Bronchial epithelial cell (primary cell): ENCODE data around the gene NEMP2. TPM values are rescaled to one million over a fixed set of nuclear protein-coding genes. Genes with fewer than 3 reads are reported as not detected.

ENCODE experiments used
- DNase-seq: peaks from one replicate; pipeline ENCODE4 v3.0.0-alpha.2; 2010; ENCODE audit warnings: low read depth
- FAIRE-seq: peaks from 2 replicates; lab custom pipeline; 2011; peaks lifted over from hg19 to GRCh38; lab: Jason Lieb, UNC
- H3K27me3 ChIP-seq: 2 replicates; pipeline ENCODE4 v1.5.1; 2011; ENCODE audit warnings: low read length; ENCODE audit not compliant: control insufficient read depth, insufficient read depth
- H3K36me3 ChIP-seq: 2 replicates; pipeline ENCODE4 v1.5.1; 2011; ENCODE audit warnings: low read length; ENCODE audit not compliant: control insufficient read depth, insufficient read depth
- H3K4me3 ChIP-seq: 2 replicates; pipeline ENCODE4 v1.5.1; 2011; ENCODE audit warnings: mild to moderate bottlenecking, low read depth, low read length, control low read depth
- CTCF ChIP-seq: IDR thresholded peaks from 2 replicates; pipeline ENCODE4 v1.5.1; 2011; ENCODE audit warnings: mild to moderate bottlenecking, moderate library complexity, low read length, control low read depth, inconsistent platforms; ENCODE audit not compliant: insufficient read depth, severe bottlenecking
- total RNA-seq: library from RNA; depleted of rRNA; stranded (reverse); fragments of >200 nt; gene quantifications from 2 replicates; pipeline ENCODE4 v1.2.1, GENCODE V29; 2014

NEMP2 gene
- total RNA-seq, 1 donor from 2014 or later = 1.8 TPM

- FAIRE-seq (no peak), DNase-seq (peak; percentile 62)
- no peak overlapping the region for H3K4me3 ChIP-seq
- H3K36me3 ChIP-seq = no peaks in the 10 kb centered on the region
- TF ChIP-seq CTCF = no peak
- H3K27me3 ChIP-seq = no peaks in the 10 kb centered on the region
These were observed 39.6 kb upstream of the NEMP2 start for GRCh38 chr2:190574169-190574568.

GRCh38 chr2:190572246-190572645 lies 37.7 kb upstream of the NEMP2 start:
- TF ChIP-seq CTCF = no peak
- no peak for FAIRE-seq

GRCh38 chr2:190571686-190572085 lies 37.2 kb upstream of the NEMP2 start:
- DNase-seq (peak; percentile 68), FAIRE-seq (no peak)
- H3K36me3 ChIP-seq = no peaks in the 10 kb centered on the region
- no peak overlapping the region for H3K4me3 ChIP-seq
- no peaks in the 10 kb centered on the region for H3K27me3 ChIP-seq
- TF ChIP-seq CTCF = no peak

More at GRCh38 chr2:190572246-190572645, 37.7 kb upstream of the NEMP2 start:
- Histone ChIP-seq H3K36me3 (no peaks in the 10 kb centered on the region), H3K4me3 (no peak overlapping the region), H3K27me3 (no peaks in the 10 kb centered on the region)
- peak; percentile 78 for DNase-seq

GRCh38 chr2:190570871-190571270 lies 36.3 kb upstream of the NEMP2 start:
- no peak overlapping the region for H3K4me3 ChIP-seq
- DNase-seq = no peak
- no peaks in the 10 kb centered on the region for H3K27me3 ChIP-seq
- no peak for FAIRE-seq
- H3K36me3 ChIP-seq = no peaks in the 10 kb centered on the region
- no peak for TF ChIP-seq CTCF

- no peaks in the 10 kb centered on the region for H3K36me3 ChIP-seq
- DNase-seq = peak; percentile 23
- no peak for FAIRE-seq
- H3K27me3 ChIP-seq = no peaks in the 10 kb centered on the region
- H3K4me3 ChIP-seq = no peak overlapping the region
- TF ChIP-seq CTCF = no peak
These were observed 35.7 kb upstream of the NEMP2 start for GRCh38 chr2:190569994-190570755.
